Measurements from ENCODE around the gene CFAP20.

CFAP20 gene

GRCh38 chr16:58129097-58129936 is at the start of gene CFAP20:
Gene CFAP20 (minus strand): TSS chr16:58129381. CDS start chr16:58129115, 266 bp downstream.
- TF ChIP-seq CTCF (IDR thresholded peaks at IDR 0.05; ENCODE audit: low read depth, low read length), result no peak
- peak within 1 kb of the TSS; percentile 95 for H3K4me3 ChIP-seq (ENCODE audit: low read depth, low read length)
- peak; percentile 100 for DNase-seq (ENCODE audit: low read depth, low spot score)
- in situ Hi-C loops (cut with HindIII; ENCODE audit: low sequenced_read_pairs), result no loop called here

DNA sequence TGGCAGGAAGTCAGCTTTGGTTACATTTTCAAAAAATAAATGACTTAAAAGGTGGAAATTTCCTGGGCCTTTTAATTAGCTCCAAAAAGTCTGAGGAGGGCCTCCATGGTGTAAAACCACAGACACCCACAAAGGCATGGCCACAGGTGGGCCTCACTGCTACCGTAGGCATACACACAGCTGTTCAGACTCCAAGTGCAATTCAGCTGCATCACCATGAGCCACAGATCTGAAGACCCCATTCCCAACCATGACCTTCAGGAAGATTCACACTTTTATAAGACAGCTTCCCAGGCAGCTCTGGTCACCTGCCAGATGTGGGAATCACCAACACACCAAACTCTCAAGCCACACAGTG is 48.2 kb upstream of the CFAP20 start:
- no peak for TF ChIP-seq CTCF (IDR thresholded peaks at IDR 0.05; ENCODE audit: low read depth, low read length)
- no peak for DNase-seq (ENCODE audit: low read depth, low spot score)
- in situ Hi-C loops (cut with HindIII; ENCODE audit: low sequenced_read_pairs), result no loop called here
- H3K4me3 ChIP-seq (ENCODE audit: low read depth, low read length), result no peak overlapping the region

- in situ Hi-C loops (cut with HindIII; ENCODE audit: low sequenced_read_pairs), result no loop called here
- no peak for DNase-seq (ENCODE audit: low read depth, low spot score)
- no peak for TF ChIP-seq CTCF (IDR thresholded peaks at IDR 0.05; ENCODE audit: low read depth, low read length)
- H3K4me3 ChIP-seq (ENCODE audit: low read depth, low read length), result no peak overlapping the region
These were observed 47.6 kb upstream of the CFAP20 start for GRCh38 chr16:58176608-58177352.

GRCh38 chr16:58170223-58170622 is 41.0 kb upstream of the CFAP20 start:
- no peak for TF ChIP-seq CTCF (IDR thresholded peaks at IDR 0.05; ENCODE audit: low read depth, low read length)
- H3K4me3 ChIP-seq (ENCODE audit: low read depth, low read length), result no peak overlapping the region
- in situ Hi-C loops (cut with HindIII; ENCODE audit: low sequenced_read_pairs), result no loop called here
- no peak for DNase-seq (ENCODE audit: low read depth, low spot score)

DNA sequence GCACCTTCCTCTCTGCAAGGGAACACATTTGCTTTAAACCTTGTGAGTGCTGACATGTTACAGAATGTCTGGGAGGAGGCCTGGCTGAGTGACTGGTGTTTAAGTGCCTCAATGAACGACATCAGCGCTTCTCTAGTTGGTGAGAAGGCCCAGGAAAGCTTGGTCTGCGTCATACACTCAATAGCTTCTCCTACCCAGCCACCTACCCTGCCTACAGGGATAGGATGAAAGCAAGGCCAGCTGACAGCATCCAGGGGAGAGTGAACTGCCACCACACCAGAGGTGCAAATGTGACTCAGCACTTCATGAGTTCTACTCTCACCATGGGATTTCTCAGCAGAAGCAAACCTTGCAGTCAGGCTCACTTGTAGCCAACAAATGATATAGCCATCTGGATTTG is 31.7 kb upstream of the CFAP20 start:
- no peak for TF ChIP-seq CTCF (IDR thresholded peaks at IDR 0.05; ENCODE audit: low read depth, low read length)
- in situ Hi-C loops (cut with HindIII; ENCODE audit: low sequenced_read_pairs), result no loop called here
- no peak for DNase-seq (ENCODE audit: low read depth, low spot score)
- H3K4me3 ChIP-seq (ENCODE audit: low read depth, low read length), result no peak overlapping the region

DNA sequence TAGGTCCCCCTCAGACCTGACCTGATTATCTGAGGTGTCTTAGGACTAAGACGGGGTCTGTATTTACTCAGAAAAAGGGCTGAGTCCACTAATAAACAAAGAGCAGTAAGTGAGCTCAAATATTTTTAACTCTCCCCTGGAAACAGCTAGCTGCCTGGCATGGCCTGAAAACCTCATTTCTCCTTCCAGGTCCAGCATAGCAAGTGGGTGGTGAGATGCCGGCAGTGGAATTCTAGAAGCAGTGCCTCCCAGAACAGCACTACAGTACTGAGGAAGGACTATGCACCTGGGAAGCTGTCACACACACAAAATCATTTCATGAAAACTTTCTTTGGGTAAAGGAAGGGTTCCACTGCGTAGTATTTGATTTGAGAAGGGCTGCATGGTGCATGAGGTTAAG is 29.5 kb upstream of the CFAP20 start:
- no peak for TF ChIP-seq CTCF (IDR thresholded peaks at IDR 0.05; ENCODE audit: low read depth, low read length)
- in situ Hi-C loops (cut with HindIII; ENCODE audit: low sequenced_read_pairs), result no loop called here

More for the DNA sequence above, 29.5 kb upstream of the CFAP20 start:
- no peak for DNase-seq (ENCODE audit: low read depth, low spot score)
- H3K4me3 ChIP-seq (ENCODE audit: low read depth, low read length), result no peak overlapping the region
